HEK293 (cell line): ENCODE results near the gene HECTD3.
A peak's percentile ranks its signal among the peaks of the same experiment; 100 is the strongest.

Experiments used
- KLF16 ChIP-seq: fragments of 450-650 bp; formaldehyde crosslinking; IDR thresholded peaks from 2 replicates; pipeline ENCODE4 v1.5.1; 2017; ENCODE audit warnings: missing biosample characterization, missing genetic modification characterization
- KLF7 ChIP-seq: fragments of 450-650 bp; formaldehyde crosslinking; IDR thresholded peaks from 2 replicates; pipeline ENCODE4 v1.5.1; 2016; ENCODE audit warnings: missing biosample characterization, missing genetic modification characterization, borderline replicate concordance
- KLF8 ChIP-seq: fragments of 450-650 bp; formaldehyde crosslinking; IDR thresholded peaks from 2 replicates; pipeline ENCODE4 v1.5.1; 2016; ENCODE audit warnings: missing biosample characterization, missing genetic modification characterization
- OSR2 ChIP-seq: fragments of 450-650 bp; formaldehyde crosslinking; IDR thresholded peaks from 2 replicates; pipeline ENCODE4 v1.5.1; 2016; ENCODE audit warnings: missing biosample characterization, missing genetic modification characterization
- SALL2 ChIP-seq: fragments of 450-650 bp; formaldehyde crosslinking; IDR thresholded peaks from 2 replicates; pipeline ENCODE4 v1.5.0; 2017; ENCODE audit warnings: missing biosample characterization, mild to moderate bottlenecking, missing genetic modification characterization, borderline replicate concordance
- SCRT1 ChIP-seq: fragments of 450-650 bp; formaldehyde crosslinking; IDR thresholded peaks from 2 replicates; pipeline ENCODE4 v1.5.1; 2016; ENCODE audit warnings: missing biosample characterization, missing genetic modification characterization, borderline replicate concordance
- TCF7L2 ChIP-seq: IDR thresholded peaks from 2 replicates; pipeline ENCODE4 v1.6.1; 2011; ENCODE audit warnings: low read depth, mild to moderate bottlenecking, inconsistent platforms, low read length, moderate library complexity, borderline replicate concordance
- TRIM28 ChIP-seq: IDR thresholded peaks from 2 replicates; pipeline ENCODE4 v1.6.1; 2011; ENCODE audit warnings: low read length, control low read depth, borderline replicate concordance
- ZFP3 ChIP-seq: fragments of 450-650 bp; formaldehyde crosslinking; IDR thresholded peaks from 2 replicates; pipeline ENCODE4 v1.5.1; 2016; ENCODE audit warnings: low read depth, missing biosample characterization, missing genetic modification characterization
- ZIC2 ChIP-seq: fragments of 450-650 bp; formaldehyde crosslinking; IDR thresholded peaks from 2 replicates; pipeline ENCODE4 v1.5.1; 2016; ENCODE audit warnings: missing biosample characterization, missing genetic modification characterization
- ZNF112 ChIP-seq: fragments of 450-650 bp; formaldehyde crosslinking; IDR thresholded peaks from 2 replicates; pipeline ENCODE4 v1.5.0; 2017; ENCODE audit warnings: missing biosample characterization, missing genetic modification characterization
- ZNF174 ChIP-seq: fragments of 450-650 bp; formaldehyde crosslinking; IDR thresholded peaks from 2 replicates; pipeline ENCODE4 v1.5.0; 2017; ENCODE audit warnings: missing biosample characterization, mild to moderate bottlenecking, missing genetic modification characterization
- ZNF19 ChIP-seq: fragments of 450-650 bp; formaldehyde crosslinking; IDR thresholded peaks from 2 replicates; pipeline ENCODE4; 2016; ENCODE audit warnings: missing biosample characterization, missing genetic modification characterization, low read depth
- ZNF274 ChIP-seq, 2 experiments: fragments of 200-500 bp in 1 of 2; fragments of 450-650 bp in 1 of 2; sonication (Bioruptor generic) in 1 of 2; formaldehyde crosslinking in 1 of 2; IDR thresholded peaks; 2 replicates each; pipeline versions ENCODE4 v1.5.1 to v1.6.1; 2014 to 2016; ENCODE audit warnings: borderline replicate concordance in 1 of 2, inconsistent platforms in 1 of 2, low read length in 1 of 2, missing biosample characterization in 1 of 2, missing genetic modification characterization in 1 of 2
- ZNF324 ChIP-seq: fragments of 450-650 bp; formaldehyde crosslinking; IDR thresholded peaks from 2 replicates; pipeline ENCODE4 v1.5.1; 2016; ENCODE audit warnings: missing biosample characterization, missing genetic modification characterization
- ZNF391 ChIP-seq: fragments of 450-650 bp; formaldehyde crosslinking; IDR thresholded peaks from 2 replicates; pipeline ENCODE4 v1.5.1; 2016; ENCODE audit warnings: low read depth, missing biosample characterization, missing genetic modification characterization, borderline replicate concordance
- ZNF544 ChIP-seq: fragments of 450-650 bp; formaldehyde crosslinking; IDR thresholded peaks from 2 replicates; pipeline ENCODE4 v1.5.0; 2017; ENCODE audit warnings: missing biosample characterization, missing genetic modification characterization
- ZNF549 ChIP-seq: fragments of 450-650 bp; IDR thresholded peaks from 2 replicates; pipeline ENCODE4 v1.5.1; 2018; ENCODE audit warnings: missing biosample characterization, missing genetic modification characterization, mild to moderate bottlenecking, inconsistent platforms, moderate library complexity
- ZNF596 ChIP-seq: fragments of 450-650 bp; IDR thresholded peaks from 2 replicates; pipeline ENCODE4 v1.5.0; 2018; ENCODE audit warnings: missing biosample characterization, mild to moderate bottlenecking, missing genetic modification characterization, moderate library complexity
- ZNF610 ChIP-seq: fragments of 450-650 bp; formaldehyde crosslinking; IDR thresholded peaks from 2 replicates; pipeline ENCODE4 v1.5.1; 2016; ENCODE audit warnings: missing biosample characterization, missing genetic modification characterization, borderline replicate concordance
- ZNF624 ChIP-seq: fragments of 450-650 bp; formaldehyde crosslinking; IDR thresholded peaks from 2 replicates; pipeline ENCODE4 v1.5.1; 2017; ENCODE audit warnings: missing biosample characterization, missing genetic modification characterization
- ZNF660 ChIP-seq: fragments of 450-650 bp; IDR thresholded peaks from 2 replicates; pipeline ENCODE4 v1.5.1; 2018; ENCODE audit warnings: missing biosample characterization, mild to moderate bottlenecking, missing genetic modification characterization
- ZNF701 ChIP-seq: fragments of 450-650 bp; formaldehyde crosslinking; IDR thresholded peaks from 2 replicates; pipeline ENCODE4 v1.5.1; 2016; ENCODE audit warnings: missing biosample characterization, missing genetic modification characterization
- ZNF785 ChIP-seq: fragments of 450-650 bp; formaldehyde crosslinking; IDR thresholded peaks from 2 replicates; pipeline ENCODE4 v1.5.1; 2016; ENCODE audit warnings: missing biosample characterization, missing genetic modification characterization
- TF ChIP-seq, protein P1 (sequence below): fragments of 450-650 bp; formaldehyde crosslinking; IDR thresholded peaks from 2 replicates; pipeline ENCODE4 v1.5.1; 2017; ENCODE audit warnings: missing biosample characterization, missing genetic modification characterization
- TF ChIP-seq, protein P2 (sequence below): fragments of 450-650 bp; formaldehyde crosslinking; IDR thresholded peaks from 2 replicates; pipeline ENCODE4 v1.5.1; 2016; ENCODE audit warnings: missing biosample characterization, missing genetic modification characterization
- TF ChIP-seq, protein P3 (sequence below): fragments of 450-650 bp; formaldehyde crosslinking; IDR thresholded peaks from 2 replicates; pipeline ENCODE4 v1.5.1; 2017; ENCODE audit warnings: missing biosample characterization, missing genetic modification characterization
- TF ChIP-seq, protein P4 (sequence below): sonication (generic); formaldehyde crosslinking; IDR thresholded peaks from 2 replicates; pipeline ENCODE4 v1.8.1; 2022; ENCODE audit warnings: mild to moderate bottlenecking, moderate library complexity, missing genetic modification reagents
- TF ChIP-seq, protein P5 (sequence below): fragments of 450-650 bp; formaldehyde crosslinking; IDR thresholded peaks from 2 replicates; pipeline ENCODE4 v1.5.1; 2016; ENCODE audit warnings: missing biosample characterization, missing genetic modification characterization, low read depth
- TF ChIP-seq, protein P6 (sequence below): fragments of 450-650 bp; IDR thresholded peaks from 2 replicates; pipeline ENCODE4 v1.5.1; 2018; ENCODE audit warnings: missing biosample characterization, missing genetic modification characterization

HECTD3 gene

DNA sequence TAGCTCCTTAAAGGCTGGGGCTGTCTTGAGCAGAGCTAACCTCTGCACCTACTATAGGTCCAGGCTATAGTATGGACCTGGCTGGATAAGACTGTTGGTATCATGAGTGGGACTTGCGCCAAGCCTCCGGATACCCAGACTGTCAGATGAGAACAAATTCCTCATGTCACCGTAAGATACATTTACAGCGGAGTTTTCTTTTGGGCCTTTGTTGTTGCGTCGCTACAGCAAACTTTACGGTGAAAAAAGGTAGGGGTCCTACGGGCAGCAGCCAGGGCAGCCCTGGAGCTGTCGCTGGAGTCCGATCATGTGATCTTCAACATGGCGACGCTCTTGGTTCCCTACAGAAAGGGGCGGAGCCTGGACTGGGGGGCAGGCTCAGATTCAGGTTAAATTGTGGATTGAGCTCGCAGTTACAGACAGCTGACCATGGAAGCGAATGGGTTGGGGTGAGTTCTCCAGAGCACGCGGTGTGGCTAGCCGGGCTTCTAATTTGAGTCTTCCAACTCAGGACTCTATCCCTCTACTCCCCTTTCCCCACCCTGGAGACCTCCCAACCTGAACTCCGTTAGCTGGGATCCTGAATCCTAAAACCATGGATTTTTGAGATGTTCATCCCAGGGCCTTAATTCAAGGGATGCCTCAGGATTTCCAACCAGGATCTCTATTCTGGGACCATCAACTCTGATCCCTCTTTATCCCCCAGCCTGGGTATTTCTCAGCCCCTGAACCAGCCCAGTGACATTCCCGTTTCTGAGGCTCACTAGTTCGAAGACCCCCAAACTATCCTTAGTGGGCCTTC, 914 bp upstream of the HECTD3 start, which contains the start of gene UROD (continued):
- TF ChIP-seq, protein P1, sequence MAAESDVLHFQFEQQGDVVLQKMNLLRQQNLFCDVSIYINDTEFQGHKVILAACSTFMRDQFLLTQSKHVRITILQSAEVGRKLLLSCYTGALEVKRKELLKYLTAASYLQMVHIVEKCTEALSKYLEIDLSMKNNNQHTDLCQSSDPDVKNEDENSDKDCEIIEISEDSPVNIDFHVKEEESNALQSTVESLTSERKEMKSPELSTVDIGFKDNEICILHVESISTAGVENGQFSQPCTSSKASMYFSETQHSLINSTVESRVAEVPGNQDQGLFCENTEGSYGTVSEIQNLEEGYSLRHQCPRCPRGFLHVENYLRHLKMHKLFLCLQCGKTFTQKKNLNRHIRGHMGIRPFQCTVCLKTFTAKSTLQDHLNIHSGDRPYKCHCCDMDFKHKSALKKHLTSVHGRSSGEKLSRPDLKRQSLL (tag by site-specific recombination), result 0 out of 2 replicates have a peak, but pooled peaks have one; percentile 27
- TF ChIP-seq ZIC2 (tag by site-specific recombination) (no peak), ZNF19 (tag by site-specific recombination) (no peak), ZNF112 (tag by site-specific recombination) (no peak), KLF8 (tag by site-specific recombination) (peak; percentile 86), TRIM28 (no peak; the same call in 1 of the 2 replicates), ZNF544 (tag by site-specific recombination) (no peak), ZNF391 (no peak), ZNF549 (no peak), KLF16 (peak; percentile 80), SCRT1 (tag by site-specific recombination) (no peak), KLF7 (tag by site-specific recombination) (peak; percentile 79; the same call in 1 of the 2 replicates), ZFP3 (no peak), ZNF174 (tag by site-specific recombination) (no peak), ZNF596 (no peak), ZNF624 (tag by site-specific recombination) (no peak), ZNF785 (tag by site-specific recombination) (no peak), ZNF701 (tag by site-specific recombination) (no peak), ZNF324 (no peak), ZNF610 (tag by site-specific recombination) (0 out of 2 replicates have a peak, but pooled peaks have one; percentile 27), SALL2 (tag by site-specific recombination) (no peak), OSR2 (tag by site-specific recombination) (no peak), ZNF660 (peak; percentile 62), ZNF274 (IDR thresholded peaks at IDR 0.05; ENCODE audit: low read length) (no peak), ZNF274 (tag by site-specific recombination; IDR thresholded peaks at IDR 0.05; ENCODE audit: borderline replicate concordance) (no peak), TCF7L2 (no peak)
- TF ChIP-seq, protein P2, sequence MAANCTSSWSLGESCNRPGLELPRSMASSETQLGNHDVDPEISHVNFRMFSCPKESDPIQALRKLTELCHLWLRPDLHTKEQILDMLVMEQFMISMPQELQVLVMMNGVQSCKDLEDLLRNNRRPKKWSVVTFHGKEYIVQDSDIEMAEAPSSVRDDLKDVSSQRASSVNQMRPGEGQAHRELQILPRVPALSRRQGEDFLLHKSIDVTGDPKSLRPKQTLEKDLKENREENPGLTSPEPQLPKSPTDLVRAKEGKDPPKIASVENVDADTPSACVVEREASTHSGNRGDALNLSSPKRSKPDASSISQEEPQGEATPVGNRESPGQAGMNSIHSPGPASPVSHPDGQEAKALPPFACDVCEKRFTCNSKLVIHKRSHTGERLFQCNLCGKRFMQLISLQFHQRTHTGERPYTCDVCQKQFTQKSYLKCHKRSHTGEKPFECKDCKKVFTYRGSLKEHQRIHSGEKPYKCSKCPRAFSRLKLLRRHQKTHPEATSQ, result no peak
- TF ChIP-seq, protein P3, sequence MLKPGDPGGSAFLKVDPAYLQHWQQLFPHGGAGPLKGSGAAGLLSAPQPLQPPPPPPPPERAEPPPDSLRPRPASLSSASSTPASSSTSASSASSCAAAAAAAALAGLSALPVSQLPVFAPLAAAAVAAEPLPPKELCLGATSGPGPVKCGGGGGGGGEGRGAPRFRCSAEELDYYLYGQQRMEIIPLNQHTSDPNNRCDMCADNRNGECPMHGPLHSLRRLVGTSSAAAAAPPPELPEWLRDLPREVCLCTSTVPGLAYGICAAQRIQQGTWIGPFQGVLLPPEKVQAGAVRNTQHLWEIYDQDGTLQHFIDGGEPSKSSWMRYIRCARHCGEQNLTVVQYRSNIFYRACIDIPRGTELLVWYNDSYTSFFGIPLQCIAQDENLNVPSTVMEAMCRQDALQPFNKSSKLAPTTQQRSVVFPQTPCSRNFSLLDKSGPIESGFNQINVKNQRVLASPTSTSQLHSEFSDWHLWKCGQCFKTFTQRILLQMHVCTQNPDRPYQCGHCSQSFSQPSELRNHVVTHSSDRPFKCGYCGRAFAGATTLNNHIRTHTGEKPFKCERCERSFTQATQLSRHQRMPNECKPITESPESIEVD (tag by site-specific recombination), result no peak
- TF ChIP-seq, protein P4, sequence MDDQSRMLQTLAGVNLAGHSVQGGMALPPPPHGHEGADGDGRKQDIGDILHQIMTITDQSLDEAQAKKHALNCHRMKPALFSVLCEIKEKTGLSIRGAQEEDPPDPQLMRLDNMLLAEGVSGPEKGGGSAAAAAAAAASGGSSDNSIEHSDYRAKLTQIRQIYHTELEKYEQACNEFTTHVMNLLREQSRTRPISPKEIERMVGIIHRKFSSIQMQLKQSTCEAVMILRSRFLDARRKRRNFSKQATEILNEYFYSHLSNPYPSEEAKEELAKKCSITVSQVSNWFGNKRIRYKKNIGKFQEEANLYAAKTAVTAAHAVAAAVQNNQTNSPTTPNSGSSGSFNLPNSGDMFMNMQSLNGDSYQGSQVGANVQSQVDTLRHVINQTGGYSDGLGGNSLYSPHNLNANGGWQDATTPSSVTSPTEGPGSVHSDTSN (CRISPR knock-in tag), result no peak
- TF ChIP-seq, protein P5, sequence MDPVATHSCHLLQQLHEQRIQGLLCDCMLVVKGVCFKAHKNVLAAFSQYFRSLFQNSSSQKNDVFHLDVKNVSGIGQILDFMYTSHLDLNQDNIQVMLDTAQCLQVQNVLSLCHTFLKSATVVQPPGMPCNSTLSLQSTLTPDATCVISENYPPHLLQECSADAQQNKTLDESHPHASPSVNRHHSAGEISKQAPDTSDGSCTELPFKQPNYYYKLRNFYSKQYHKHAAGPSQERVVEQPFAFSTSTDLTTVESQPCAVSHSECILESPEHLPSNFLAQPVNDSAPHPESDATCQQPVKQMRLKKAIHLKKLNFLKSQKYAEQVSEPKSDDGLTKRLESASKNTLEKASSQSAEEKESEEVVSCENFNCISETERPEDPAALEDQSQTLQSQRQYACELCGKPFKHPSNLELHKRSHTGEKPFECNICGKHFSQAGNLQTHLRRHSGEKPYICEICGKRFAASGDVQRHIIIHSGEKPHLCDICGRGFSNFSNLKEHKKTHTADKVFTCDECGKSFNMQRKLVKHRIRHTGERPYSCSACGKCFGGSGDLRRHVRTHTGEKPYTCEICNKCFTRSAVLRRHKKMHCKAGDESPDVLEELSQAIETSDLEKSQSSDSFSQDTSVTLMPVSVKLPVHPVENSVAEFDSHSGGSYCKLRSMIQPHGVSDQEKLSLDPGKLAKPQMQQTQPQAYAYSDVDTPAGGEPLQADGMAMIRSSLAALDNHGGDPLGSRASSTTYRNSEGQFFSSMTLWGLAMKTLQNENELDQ (tag by site-specific recombination), result no peak
- TF ChIP-seq, protein P6, sequence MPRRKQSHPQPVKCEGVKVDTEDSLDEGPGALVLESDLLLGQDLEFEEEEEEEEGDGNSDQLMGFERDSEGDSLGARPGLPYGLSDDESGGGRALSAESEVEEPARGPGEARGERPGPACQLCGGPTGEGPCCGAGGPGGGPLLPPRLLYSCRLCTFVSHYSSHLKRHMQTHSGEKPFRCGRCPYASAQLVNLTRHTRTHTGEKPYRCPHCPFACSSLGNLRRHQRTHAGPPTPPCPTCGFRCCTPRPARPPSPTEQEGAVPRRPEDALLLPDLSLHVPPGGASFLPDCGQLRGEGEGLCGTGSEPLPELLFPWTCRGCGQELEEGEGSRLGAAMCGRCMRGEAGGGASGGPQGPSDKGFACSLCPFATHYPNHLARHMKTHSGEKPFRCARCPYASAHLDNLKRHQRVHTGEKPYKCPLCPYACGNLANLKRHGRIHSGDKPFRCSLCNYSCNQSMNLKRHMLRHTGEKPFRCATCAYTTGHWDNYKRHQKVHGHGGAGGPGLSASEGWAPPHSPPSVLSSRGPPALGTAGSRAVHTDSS (tag by site-specific recombination), result no peak
